ENCODE data around the gene SEMA3D.
"Not testable (repeated sequence)": the region's sequence is repeated elsewhere in the genome, so short reads cannot be mapped to it uniquely, and the experiment has no call there.

The SEMA3D gene

GRCh38 chr7:84997626-84998025, 189.2 kb downstream of the SEMA3D start:
- DNase-seq (ENCODE audit: low read depth, low spot score) = no peak

DNA sequence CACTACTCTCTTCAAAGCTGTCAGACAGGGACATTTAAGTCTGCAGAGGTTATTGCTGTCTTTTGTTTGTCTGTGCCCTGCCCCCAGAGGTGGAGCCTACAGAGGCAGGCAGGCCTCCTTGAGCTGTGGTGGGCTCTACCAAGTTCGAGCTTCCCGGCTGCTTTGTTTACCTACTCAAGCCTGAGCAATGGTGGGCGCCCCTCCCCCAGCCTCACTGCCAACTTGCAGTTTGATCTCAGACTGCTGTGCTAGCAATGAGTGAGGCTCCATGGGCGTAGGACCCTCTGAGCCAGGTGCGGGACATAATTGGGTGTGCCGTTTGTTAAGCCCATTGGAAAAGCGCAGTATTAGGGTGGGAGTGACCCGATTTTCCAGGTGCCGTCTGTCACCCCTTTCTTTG, 193.9 kb downstream of the SEMA3D start:
- not testable (repeated sequence) for DNase-seq (ENCODE audit: low read depth, low spot score)

- no peak for DNase-seq (ENCODE audit: low read depth, low spot score)
These were observed 201.6 kb downstream of the SEMA3D start for GRCh38 chr7:84985073-84985784.

- no peak for DNase-seq (ENCODE audit: low read depth, low spot score)
These were observed 204.7 kb downstream of the SEMA3D start for GRCh38 chr7:84982199-84982598.

GRCh38 chr7:84981055-84981976, 205.5 kb downstream of the SEMA3D start:
- no peak for DNase-seq (ENCODE audit: low read depth, low spot score)

- no peak for DNase-seq (ENCODE audit: low read depth, low spot score)
These were observed 211.2 kb downstream of the SEMA3D start for GRCh38 chr7:84975586-84976185.

- no peak for DNase-seq (ENCODE audit: low read depth, low spot score)
These were observed 215.5 kb downstream of the SEMA3D start for GRCh38 chr7:84971360-84971759.

DNA sequence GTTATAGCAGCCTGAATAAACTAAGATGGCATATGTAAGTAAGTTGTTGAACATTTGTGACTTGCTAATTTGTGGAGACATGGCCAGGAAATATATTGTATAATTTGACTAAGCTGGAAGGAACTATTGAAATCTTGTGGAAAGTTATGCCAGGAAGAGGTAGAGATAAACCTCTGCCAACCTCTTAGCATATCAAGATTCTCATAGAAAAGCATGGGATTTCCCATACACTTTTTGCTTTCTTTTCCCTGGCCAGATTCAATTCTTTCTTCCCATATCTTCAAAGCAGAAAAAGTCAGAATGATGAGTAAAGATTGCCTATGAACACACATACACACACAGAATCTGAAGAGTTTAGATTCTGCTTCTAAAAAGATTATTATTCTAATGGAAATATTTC, 216.2 kb downstream of the SEMA3D start:
- no peak for DNase-seq (ENCODE audit: low read depth, low spot score)

GRCh38 chr7:84953234-84953633, 233.6 kb downstream of the SEMA3D start:
- DNase-seq (ENCODE audit: low read depth, low spot score) = no peak

- DNase-seq (ENCODE audit: low read depth, low spot score) = no peak
These were observed 236.0 kb downstream of the SEMA3D start for GRCh38 chr7:84950836-84951235.

- DNase-seq (ENCODE audit: low read depth, low spot score) = no peak
These were observed 237.4 kb downstream of the SEMA3D start for GRCh38 chr7:84949501-84949900.

DNA sequence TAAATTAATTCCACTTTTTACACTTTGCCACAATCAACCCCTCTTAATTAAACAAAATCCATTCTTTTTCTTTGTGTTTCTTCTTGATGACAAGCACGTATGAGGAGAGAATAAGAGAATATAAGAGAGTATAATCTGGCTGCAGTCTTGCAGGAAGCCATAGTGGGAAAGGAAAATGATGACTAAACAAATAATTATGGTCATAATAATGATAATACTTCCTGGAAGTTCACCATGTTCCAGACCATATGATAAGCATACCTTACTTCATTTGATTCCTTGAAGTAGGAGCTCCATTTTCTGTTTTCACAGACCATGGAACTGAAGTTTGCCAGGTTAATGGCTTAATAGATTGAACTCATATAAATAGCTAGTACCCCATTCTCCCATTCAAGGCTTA, 237.8 kb downstream of the SEMA3D start:
- DNase-seq (ENCODE audit: low read depth, low spot score) = no peak

- DNase-seq (ENCODE audit: low read depth, low spot score) = no peak
These were observed 238.2 kb downstream of the SEMA3D start for GRCh38 chr7:84948634-84949033.

DNA sequence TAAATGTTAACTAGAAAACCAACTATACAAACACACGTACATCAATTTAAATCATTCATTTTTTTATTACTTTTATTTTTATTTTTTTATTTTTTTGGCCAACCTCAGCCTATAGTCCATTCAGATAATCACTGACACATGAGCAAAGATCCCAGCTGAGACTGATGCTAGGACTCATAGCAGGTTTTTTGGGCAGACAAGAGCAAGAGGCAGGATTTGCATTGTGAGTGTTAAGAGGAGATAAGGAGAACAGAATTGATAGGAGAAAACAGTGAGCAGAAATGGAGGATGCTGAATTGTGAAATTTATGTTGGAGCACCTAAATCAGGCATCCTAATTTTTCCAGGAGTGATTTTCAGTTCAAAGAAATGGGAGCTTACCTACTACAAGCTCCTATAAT, 240.3 kb downstream of the SEMA3D start:
- no peak for DNase-seq (ENCODE audit: low read depth, low spot score)

All from activated CD4-positive, CD25-positive, alpha-beta regulatory T cell treated with anti-CD3 and anti-CD28 coated beads, Interleukin-2, amount 50 U/mL, for 16 hours (primary cell).